Naive thymus-derived CD4-positive, alpha-beta T cell (primary cell): Measurements from ENCODE around the gene DPY19L1. TPM values are rescaled to one million over a fixed set of nuclear protein-coding genes. Genes with fewer than 3 reads are reported as not detected.

Source experiments
- ATAC-seq: fragments of 150-1000 bp; cut with Tn5 transposase; 2 replicates; pipeline ENCODE4 v1.10.0; 2021; ENCODE audit warnings: mild to moderate bottlenecking, moderate library complexity
- CTCF ChIA-PET: fragments of 350-600 bp; sonication (Branson Sonifier 250); formaldehyde crosslinking; loops from one replicate; lab custom pipeline; 2021; ENCODE audit warnings: antibody characterized with exemption; lab: Charles Lee
- POLR2A ChIA-PET: fragments of 350-600 bp; sonication (Branson Sonifier 250); formaldehyde crosslinking; loops from one replicate; lab custom pipeline; 2021; ENCODE audit warnings: antibody characterized with exemption, inconsistent platforms; lab: Charles Lee
- DNase-seq, 9 donors: peaks; one replicate each; pipeline versions ENCODE4 v3.0.0 to v3.0.0-alpha.2; 2020 to 2022; ENCODE audit warnings: mixed read lengths in 1 of 9
- H3K27ac ChIP-seq: one replicate; pipeline ENCODE4 v1.7.0; 2013; ENCODE audit warnings: mild to moderate bottlenecking, low read depth, low read length, moderate library complexity
- H3K27me3 ChIP-seq, 2 donors: one replicate each; pipeline ENCODE4 v1.7.0; 2013; ENCODE audit warnings: low read length in 2 of 2, mild to moderate bottlenecking in 2 of 2, moderate library complexity in 2 of 2; ENCODE audit not compliant: control insufficient read depth in 2 of 2, insufficient read depth in 2 of 2
- H3K36me3 ChIP-seq, 3 experiments: 1 replicate in 2 of 3; 2 replicates in 1 of 3; pipeline ENCODE4 v1.7.0; 2013; ENCODE audit warnings: low read length in 3 of 3, mild to moderate bottlenecking in 3 of 3, moderate library complexity in 1 of 3; ENCODE audit not compliant: insufficient read depth in 3 of 3, control insufficient read depth in 2 of 3
- H3K4me1 ChIP-seq, 2 donors: one replicate each; pipeline ENCODE4 v1.7.0; 2013; ENCODE audit warnings: low read length in 2 of 2, mild to moderate bottlenecking in 2 of 2, moderate library complexity in 1 of 2; ENCODE audit not compliant: control insufficient read depth in 2 of 2, insufficient read depth in 2 of 2
- H3K4me3 ChIP-seq: 2 replicates; pipeline ENCODE4 v1.7.0; 2013; ENCODE audit warnings: mild to moderate bottlenecking, low read length
- H3K9me3 ChIP-seq, 3 experiments: 1 replicate in 2 of 3; 2 replicates in 1 of 3; pipeline ENCODE4 v1.7.0; 2013; ENCODE audit warnings: low read length in 3 of 3; ENCODE audit not compliant: control insufficient read depth in 2 of 3
- H3K27ac Mint-ChIP-seq, 9 donors: one replicate each; pipeline ENCODE4 v1.8.0; 2020 to 2022; ENCODE audit warnings: mixed read lengths in 9 of 9, mild to moderate bottlenecking in 8 of 9, moderate library complexity in 5 of 9, inconsistent platforms in 2 of 9
- H3K27me3 Mint-ChIP-seq, 5 donors: one replicate each; pipeline ENCODE4 v1.8.0; 2021 to 2022; ENCODE audit warnings: mixed read lengths in 5 of 5, mild to moderate bottlenecking in 1 of 5
- H3K36me3 Mint-ChIP-seq, 5 donors: one replicate each; pipeline ENCODE4 v1.8.0; 2020 to 2022; ENCODE audit warnings: mixed read lengths in 5 of 5, mild to moderate bottlenecking in 3 of 5, inconsistent platforms in 1 of 5
- H3K4me1 Mint-ChIP-seq, 7 donors: one replicate each; pipeline ENCODE4 v1.8.0; 2020 to 2022; ENCODE audit warnings: mixed read lengths in 7 of 7, mild to moderate bottlenecking in 3 of 7, inconsistent platforms in 1 of 7
- H3K4me3 Mint-ChIP-seq, 10 donors: one replicate each; pipeline ENCODE4 v1.8.0; 2020 to 2022; ENCODE audit warnings: mild to moderate bottlenecking in 10 of 10, mixed read lengths in 10 of 10, moderate library complexity in 6 of 10, inconsistent platforms in 2 of 10
- H3K9me3 Mint-ChIP-seq, 11 donors: one replicate each; pipeline ENCODE4 v1.8.0; 2020 to 2022; ENCODE audit warnings: mixed read lengths in 11 of 11, mild to moderate bottlenecking in 4 of 11, inconsistent platforms in 1 of 11, moderate library complexity in 1 of 11
- intact Hi-C, 2 donors: fragments of 100-400 bp; cut with micrococcal nuclease; formaldehyde crosslinking; loops; one replicate each; pipeline ENCODE4 v1.15.1; 2023
- polyA plus RNA-seq, 2 donors: library from polyadenylated mRNA; unstranded; fragments of 300-500 nt; fragmentation: Illumina TruSeq; gene quantifications; one replicate each; pipeline ENCODE4 v1.2.3, GENCODE V29; 2021
- total RNA-seq, 6 experiments: library from RNA in 5 of 6; stranded (reverse) in 5 of 6; gene quantifications; 1 replicate in 5 of 6; 2 replicates in 1 of 6; pipeline ENCODE4 v1.2.3 and lab custom pipeline; 2021 to 2026

Gene DPY19L1
- total and polyA plus RNA-seq, 7 experiments from 2014 or later = 0.52 to 10.0 (median 4.8) TPM

DNA sequence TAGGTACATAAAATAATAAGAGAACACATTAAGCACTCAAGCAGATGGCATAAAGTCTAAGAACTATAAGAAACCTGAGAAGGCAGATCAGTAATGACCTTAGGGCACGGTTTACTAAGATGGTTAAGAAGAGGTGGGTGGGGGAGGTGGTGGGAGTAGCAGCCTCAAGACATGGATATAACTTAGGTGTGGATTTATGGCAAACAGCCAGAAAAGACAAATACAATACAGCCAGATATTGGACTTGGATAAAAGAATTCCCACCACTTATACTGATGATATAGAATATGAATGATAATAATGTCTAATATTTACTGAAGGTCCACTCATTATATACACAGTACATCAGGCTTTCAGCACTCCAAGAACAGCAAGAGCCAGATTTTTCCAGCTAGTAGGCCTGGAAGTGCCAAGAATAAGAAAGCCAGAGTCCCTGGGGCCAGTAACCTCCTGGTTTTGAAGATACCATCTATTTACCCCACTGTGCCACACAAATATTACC, 11.9 kb downstream of the DPY19L1 start:
- H3K9me3 Mint-ChIP-seq = no peaks in the 10 kb centered on the region
- no peaks in the 10 kb centered on the region for H3K9me3 ChIP-seq
- ATAC-seq (no peak), DNase-seq (no peak)
- H3K27me3 Mint-ChIP-seq = no peaks in the 10 kb centered on the region
- H3K27me3 ChIP-seq = no peaks in the 10 kb centered on the region
- intact Hi-C loops = no loop called here
- ChIA-PET CTCF (no interaction called here), POLR2A (interaction anchor here (0.7 kb wide), 1 partner anchor 10 kb away, joined by 4 read pairs; no protein-coding TSS in a partner anchor)
- no peak overlapping the region for H3K4me3 Mint-ChIP-seq
- H3K4me3 ChIP-seq = no peak overlapping the region
- H3K36me3 Mint-ChIP-seq = no peaks in the 10 kb centered on the region
- no peaks in the 10 kb centered on the region for H3K4me1 ChIP-seq
- no peaks in the 10 kb centered on the region for H3K36me3 ChIP-seq
- no peak overlapping the region for H3K27ac Mint-ChIP-seq
- no peak overlapping the region for H3K27ac ChIP-seq
- peaks cover 0 to 5% (median 0%) of the 10 kb centered on the region in 7 donors for H3K4me1 Mint-ChIP-seq

DNA sequence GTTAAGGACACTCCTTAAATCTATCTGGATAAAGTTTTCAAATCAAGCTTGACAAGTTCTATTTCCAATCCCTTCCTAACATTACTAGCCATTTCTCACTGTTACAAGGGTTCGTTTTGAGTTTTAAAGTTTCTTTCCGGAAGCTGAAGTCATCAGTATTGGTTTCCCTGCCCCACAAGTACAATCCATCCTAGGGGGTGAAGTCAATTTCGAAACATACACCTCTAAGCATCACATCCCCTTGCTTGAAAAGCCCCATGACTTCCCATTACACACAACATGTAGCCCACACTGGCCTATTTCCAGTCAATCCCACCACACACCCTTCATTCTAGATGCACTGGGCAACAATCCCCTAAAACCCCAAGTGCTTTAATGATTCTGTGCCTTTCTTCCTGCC, 13.0 kb downstream of the DPY19L1 start:
- Histone ChIP-seq H3K9me3 (no peaks in the 10 kb centered on the region), H3K4me1 (no peaks in the 10 kb centered on the region), H3K27me3 (no peaks in the 10 kb centered on the region), H3K36me3 (no peaks in the 10 kb centered on the region), H3K27ac (no peak overlapping the region), H3K4me3 (no peak overlapping the region)
- CTCF ChIA-PET = no interaction called here
- Mint-ChIP-seq H3K4me3 (no peak overlapping the region), H3K27me3 (peaks cover 0 to 1% (median 0%) of the 10 kb centered on the region in 5 donors), H3K4me1 (peaks cover 0 to 7% (median 0%) of the 10 kb centered on the region in 7 donors), H3K36me3 (no peaks in the 10 kb centered on the region), H3K9me3 (no peaks in the 10 kb centered on the region), H3K27ac (no peak overlapping the region)
- ATAC-seq = no peak
- intact Hi-C loops = no loop called here
- POLR2A ChIA-PET = no interaction called here
- DNase-seq = no peak

DNA sequence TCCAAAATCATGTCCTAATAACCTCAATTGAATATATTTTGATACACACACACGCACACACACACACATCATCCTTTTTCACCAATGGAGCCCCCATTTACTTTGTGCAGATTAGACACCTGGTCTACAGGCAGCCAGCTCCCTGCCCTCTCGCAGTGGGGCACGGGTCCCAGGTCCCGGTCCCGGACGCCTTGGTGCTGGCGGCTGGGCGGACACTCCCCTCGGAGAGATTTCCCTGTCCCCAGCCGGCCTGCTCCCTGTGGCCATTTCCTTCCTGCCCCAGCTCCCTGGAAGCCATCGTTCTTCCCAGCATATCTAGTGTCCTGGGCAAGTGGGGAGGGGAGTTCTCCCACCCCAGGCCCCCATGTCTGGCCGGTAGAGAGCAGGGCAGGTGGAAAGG, 14.6 kb downstream of the DPY19L1 start:
- Mint-ChIP-seq H3K4me3 (no peak overlapping the region), H3K27me3 (peaks cover 0 to 2% (median 0%) of the 10 kb centered on the region in 5 donors), H3K4me1 (peaks cover 0 to 9% (median 0%) of the 10 kb centered on the region in 7 donors), H3K27ac (no peak overlapping the region), H3K9me3 (no peaks in the 10 kb centered on the region), H3K36me3 (no peaks in the 10 kb centered on the region)
- no peak overlapping the region for H3K27ac ChIP-seq
- H3K4me3 ChIP-seq = no peak overlapping the region
- no peaks in the 10 kb centered on the region for H3K9me3 ChIP-seq
- ChIA-PET POLR2A (no interaction called here), CTCF (no interaction called here)
- H3K4me1 ChIP-seq = no peaks in the 10 kb centered on the region
- intact Hi-C loops = no loop called here
- H3K27me3 ChIP-seq = no peaks in the 10 kb centered on the region
- H3K36me3 ChIP-seq = no peaks in the 10 kb centered on the region
- ATAC-seq = no peak
- DNase-seq = no peak

DNA sequence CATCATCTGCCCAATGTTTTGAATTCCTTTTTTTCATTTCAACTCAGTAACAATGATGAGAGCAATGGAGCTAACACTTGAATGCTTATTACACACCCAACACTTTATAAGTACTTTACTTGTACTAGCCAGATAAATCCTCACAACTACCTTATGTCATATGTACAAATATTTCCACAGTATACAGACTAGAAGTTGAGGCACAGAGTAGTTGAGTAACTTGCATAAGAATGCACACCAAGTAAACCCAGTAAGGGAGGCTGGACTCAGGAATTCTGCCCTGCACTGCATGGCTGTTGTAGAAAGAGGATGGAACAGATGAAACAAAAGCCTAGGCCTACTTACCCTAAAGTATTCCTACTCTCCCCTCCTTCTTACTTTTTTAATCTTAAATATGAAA, 15.8 kb downstream of the DPY19L1 start:
- H3K27ac Mint-ChIP-seq = no peak overlapping the region
- ChIA-PET CTCF (no interaction called here), POLR2A (no interaction called here)
- intact Hi-C loops = no loop called here
- DNase-seq = no peak
- Histone ChIP-seq H3K4me1 (no peaks in the 10 kb centered on the region), H3K9me3 (no peaks in the 10 kb centered on the region), H3K36me3 (no peaks in the 10 kb centered on the region), H3K4me3 (no peak overlapping the region), H3K27ac (no peak overlapping the region), H3K27me3 (no peaks in the 10 kb centered on the region)
- peaks cover 0 to 9% (median 0%) of the 10 kb centered on the region in 7 donors for H3K4me1 Mint-ChIP-seq
- no peak for ATAC-seq
- no peak overlapping the region for H3K4me3 Mint-ChIP-seq
- peaks cover 0 to 6% (median 3%) of the 10 kb centered on the region in 5 donors for H3K36me3 Mint-ChIP-seq
- H3K9me3 Mint-ChIP-seq = no peaks in the 10 kb centered on the region
- H3K27me3 Mint-ChIP-seq = peaks cover 0 to 2% (median 0%) of the 10 kb centered on the region in 5 donors

DNA sequence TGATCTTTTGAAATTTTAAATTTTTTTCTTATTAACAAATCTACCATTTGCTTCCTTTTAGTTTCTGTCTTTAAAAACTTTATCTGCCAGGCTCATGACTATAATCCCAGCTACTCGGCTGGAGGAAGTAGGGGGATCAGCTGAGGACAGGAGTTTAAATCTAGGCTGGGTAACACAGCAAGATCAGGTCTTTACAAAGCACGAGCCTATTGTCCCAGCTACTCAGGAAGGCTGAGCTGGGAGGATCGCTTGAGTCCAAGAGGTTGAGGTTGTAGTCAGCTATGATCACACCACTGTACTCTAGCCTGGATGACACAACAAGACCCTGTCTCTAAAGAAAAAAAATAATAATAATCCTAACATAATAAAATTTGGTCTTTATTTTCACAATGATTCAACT, 17.5 kb downstream of the DPY19L1 start:
- peaks cover 0 to 7% (median 0%) of the 10 kb centered on the region in 7 donors for H3K4me1 Mint-ChIP-seq
- Histone ChIP-seq H3K9me3 (no peaks in the 10 kb centered on the region), H3K4me1 (no peaks in the 10 kb centered on the region), H3K4me3 (no peak overlapping the region), H3K27ac (no peak overlapping the region), H3K27me3 (no peaks in the 10 kb centered on the region), H3K36me3 (no peaks in the 10 kb centered on the region)
- H3K27ac Mint-ChIP-seq = no peak overlapping the region
- H3K27me3 Mint-ChIP-seq = peaks cover 0 to 2% (median 0%) of the 10 kb centered on the region in 5 donors
- no peaks in the 10 kb centered on the region for H3K9me3 Mint-ChIP-seq
- H3K36me3 Mint-ChIP-seq = peaks cover 2 to 12% (median 4%) of the 10 kb centered on the region in 5 donors
- ChIA-PET POLR2A (no interaction called here), CTCF (no interaction called here)
- intact Hi-C loops = no loop called here
- no peak for DNase-seq
- ATAC-seq = no peak
- H3K4me3 Mint-ChIP-seq = no peak overlapping the region

DNA sequence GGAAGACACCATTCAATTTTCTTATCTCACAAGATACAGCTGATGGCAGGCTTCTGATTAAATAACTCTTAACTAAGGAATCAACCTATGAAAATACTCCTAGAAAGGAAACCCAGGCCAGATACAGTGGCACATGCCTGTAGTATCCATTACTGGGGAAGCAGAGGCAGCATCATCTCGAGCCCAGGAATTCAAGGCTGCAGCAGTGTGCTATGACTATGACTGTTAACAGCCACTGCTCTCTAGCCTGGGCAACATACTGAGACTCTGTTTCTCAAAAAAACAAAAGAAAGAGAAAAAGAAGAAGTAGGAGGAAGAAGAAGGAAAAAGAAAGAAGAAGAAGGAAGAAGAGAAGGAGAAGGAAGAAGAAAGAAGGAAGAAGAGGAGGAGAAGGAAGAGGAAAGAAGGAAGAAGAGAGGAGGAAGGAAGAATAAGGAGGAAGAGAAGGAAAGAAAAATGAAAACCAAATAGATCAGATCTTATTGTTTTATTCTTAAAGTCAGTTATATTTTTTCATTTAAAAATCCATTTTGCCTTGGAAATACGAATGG, 18.0 kb downstream of the DPY19L1 start:
- CTCF ChIA-PET = no interaction called here
- no peaks in the 10 kb centered on the region for H3K27me3 ChIP-seq
- no peak overlapping the region for H3K4me3 ChIP-seq
- DNase-seq (no peak), ATAC-seq (no peak)
- no peaks in the 10 kb centered on the region for H3K9me3 ChIP-seq
- peaks cover 0 to 2% (median 0%) of the 10 kb centered on the region in 5 donors for H3K27me3 Mint-ChIP-seq
- H3K4me1 ChIP-seq = no peaks in the 10 kb centered on the region
- POLR2A ChIA-PET = no interaction called here
- H3K9me3 Mint-ChIP-seq = no peaks in the 10 kb centered on the region
- intact Hi-C loops = no loop called here
- no peak overlapping the region for H3K4me3 Mint-ChIP-seq
- peaks cover 0 to 7% (median 0%) of the 10 kb centered on the region in 7 donors for H3K4me1 Mint-ChIP-seq
- H3K36me3 Mint-ChIP-seq = peaks cover 2 to 16% (median 4%) of the 10 kb centered on the region in 5 donors
- no peak overlapping the region for H3K27ac ChIP-seq
- H3K36me3 ChIP-seq = no peaks in the 10 kb centered on the region
- peak overlapping the region in 2 of 9 donors; percentile 6 to 19 for H3K27ac Mint-ChIP-seq

DNA sequence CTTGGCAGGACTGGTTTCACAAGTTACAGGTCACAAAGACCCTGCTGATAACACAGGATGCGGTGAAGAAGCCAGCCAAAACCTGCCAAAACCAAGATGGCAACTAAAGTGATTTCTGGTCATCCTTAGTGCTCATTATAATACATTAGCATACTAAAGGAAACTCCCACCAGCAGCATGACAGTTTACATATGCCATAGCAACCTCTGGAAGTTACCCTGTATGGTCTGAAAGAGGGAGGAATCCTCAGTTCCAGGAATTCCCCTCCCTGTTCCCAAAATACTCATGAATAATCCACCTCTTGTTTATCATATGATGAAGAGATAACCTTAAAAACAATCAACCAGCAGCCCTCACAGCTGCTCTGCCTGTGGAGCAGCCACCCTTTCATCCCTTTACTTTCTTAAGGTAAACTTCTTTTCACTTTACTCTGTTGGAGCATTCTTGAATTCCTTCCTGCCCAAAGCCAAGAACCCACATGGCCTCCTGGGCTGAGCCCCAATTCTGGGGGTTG, 21.9 kb downstream of the DPY19L1 start:
- DNase-seq (no peak), ATAC-seq (no peak)
- POLR2A ChIA-PET = no interaction called here
- H3K9me3 Mint-ChIP-seq = no peaks in the 10 kb centered on the region
- H3K27me3 Mint-ChIP-seq = peaks cover 0 to 2% (median 0%) of the 10 kb centered on the region in 5 donors
- H3K4me3 ChIP-seq = no peak overlapping the region
- H3K27me3 ChIP-seq = no peaks in the 10 kb centered on the region
- H3K9me3 ChIP-seq = no peaks in the 10 kb centered on the region
- no peak overlapping the region for H3K27ac Mint-ChIP-seq
- no peaks in the 10 kb centered on the region for H3K4me1 ChIP-seq
- H3K27ac ChIP-seq = no peak overlapping the region
- peaks cover 2 to 27% (median 10%) of the 10 kb centered on the region in 5 donors for H3K36me3 Mint-ChIP-seq
- peaks cover 0 to 7% (median 0%) of the 10 kb centered on the region in 7 donors for H3K4me1 Mint-ChIP-seq
- H3K36me3 ChIP-seq = no peaks in the 10 kb centered on the region
- CTCF ChIA-PET = no interaction called here
- intact Hi-C loops = no loop called here
- H3K4me3 Mint-ChIP-seq = no peak overlapping the region
